Suprapubic skin (tissue), 3 donors: ENCODE measurements around the gene HOXB2.

Source experiments
- CTCF ChIP-seq, 2 donors: fragments of 200-600 bp in 1 of 2; fragments of 450-650 bp in 1 of 2; sonication (generic) in 1 of 2; IDR thresholded peaks; one replicate each; pipeline ENCODE4 v1.5.1; 2016 to 2019; ENCODE audit warnings: antibody characterized with exemption in 2 of 2, mild to moderate bottlenecking in 1 of 2, moderate library complexity in 1 of 2
- POLR2AphosphoS5 ChIP-seq, 3 donors: sonication (generic); formaldehyde crosslinking; IDR thresholded peaks; one replicate each; pipeline ENCODE4 v1.6.1; 2017; ENCODE audit warnings: antibody characterized with exemption in 3 of 3

GRCh38 chr17:48584223-48584741, 39.4 kb upstream of the HOXB2 start:
- TF ChIP-seq CTCF (IDR thresholded peaks at IDR 0.05) (no peak), POLR2AphosphoS5 (IDR thresholded peaks at IDR 0.05) (no peak)
